ENCODE measurements around the gene SUSD1.

DNA sequence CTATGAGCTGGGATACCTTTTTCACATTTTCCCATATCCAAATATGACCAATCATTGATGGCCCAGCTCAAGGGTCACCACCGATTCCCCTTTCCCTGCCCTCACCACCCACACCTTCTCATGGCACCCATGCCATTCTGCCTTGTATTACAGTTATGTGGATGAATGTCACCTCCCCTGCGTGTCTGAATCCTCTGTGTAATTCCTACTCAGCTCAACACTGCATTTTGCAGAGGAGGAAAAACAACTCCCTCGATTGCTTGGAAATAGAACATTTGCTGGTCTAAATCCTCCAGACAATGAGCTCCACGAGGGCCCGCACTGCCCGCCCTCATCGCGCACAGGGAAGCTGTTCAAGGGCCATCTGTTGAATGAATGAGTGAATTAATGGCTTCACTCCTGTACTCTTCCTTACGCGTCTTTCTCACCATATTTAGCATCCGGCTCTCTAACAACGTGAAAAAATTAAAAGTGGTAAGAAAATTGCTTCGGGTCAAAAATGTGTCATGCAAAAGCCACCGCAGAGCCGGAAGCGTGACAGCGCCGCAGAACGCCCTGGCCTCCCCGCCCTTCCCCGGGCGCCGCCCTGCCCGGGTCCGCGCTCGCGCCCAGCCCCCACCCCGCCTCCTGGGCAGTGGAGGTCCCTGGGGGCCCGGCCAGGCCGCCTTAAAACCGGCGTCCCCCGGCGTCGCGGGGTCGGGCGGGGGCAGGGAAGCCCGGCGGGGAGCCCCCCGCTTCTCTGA is 704 bp downstream of the SUSD1 start:
- TF ChIP-seq EP300 (conservative IDR thresholded peaks at IDR 0.05; ENCODE audit: poor library complexity, severe bottlenecking) (no peak), RAD21 (conservative IDR thresholded peaks at IDR 0.05) (no peak)

Measured in neural cell (in vitro differentiated cells).